ENCODE results near the gene CEP350. TPM values are rescaled to one million over a fixed set of nuclear protein-coding genes. Genes with fewer than 3 reads are reported as not detected.

The CEP350 gene
- total and polyA plus RNA-seq, 7 donors = 3.2 to 67.6 (median 45.2) TPM

- H3K36me3 ChIP-seq = peaks cover 0 to 68% (median 5%) of the 10 kb centered on the region in 4 donors
- no peaks in the 10 kb centered on the region for H3K27me3 ChIP-seq
- no peak for DNase-seq
- no peak overlapping the region for H3K4me3 ChIP-seq
- H3K4me1 ChIP-seq = peaks cover 0 to 14% (median 0%) of the 10 kb centered on the region in 4 donors
- H3K27ac ChIP-seq = no peak overlapping the region
- intact Hi-C loops (cut with DNase I) = loop anchor here (10.0 kb wide), 1 partner anchor 51 kb away; the partner anchor contains the start of gene QSOX1
- 97 to 99% methylated on average over 1 of the region's 1 CpG for WGBS, 2 donors
- TF ChIP-seq POLR2A (IDR thresholded peaks at IDR 0.05) (no peak), POLR2AphosphoS5 (IDR thresholded peaks at IDR 0.05) (no peak), EP300 (IDR thresholded peaks at IDR 0.05) (no peak)
- TF ChIP-seq, protein P1, sequence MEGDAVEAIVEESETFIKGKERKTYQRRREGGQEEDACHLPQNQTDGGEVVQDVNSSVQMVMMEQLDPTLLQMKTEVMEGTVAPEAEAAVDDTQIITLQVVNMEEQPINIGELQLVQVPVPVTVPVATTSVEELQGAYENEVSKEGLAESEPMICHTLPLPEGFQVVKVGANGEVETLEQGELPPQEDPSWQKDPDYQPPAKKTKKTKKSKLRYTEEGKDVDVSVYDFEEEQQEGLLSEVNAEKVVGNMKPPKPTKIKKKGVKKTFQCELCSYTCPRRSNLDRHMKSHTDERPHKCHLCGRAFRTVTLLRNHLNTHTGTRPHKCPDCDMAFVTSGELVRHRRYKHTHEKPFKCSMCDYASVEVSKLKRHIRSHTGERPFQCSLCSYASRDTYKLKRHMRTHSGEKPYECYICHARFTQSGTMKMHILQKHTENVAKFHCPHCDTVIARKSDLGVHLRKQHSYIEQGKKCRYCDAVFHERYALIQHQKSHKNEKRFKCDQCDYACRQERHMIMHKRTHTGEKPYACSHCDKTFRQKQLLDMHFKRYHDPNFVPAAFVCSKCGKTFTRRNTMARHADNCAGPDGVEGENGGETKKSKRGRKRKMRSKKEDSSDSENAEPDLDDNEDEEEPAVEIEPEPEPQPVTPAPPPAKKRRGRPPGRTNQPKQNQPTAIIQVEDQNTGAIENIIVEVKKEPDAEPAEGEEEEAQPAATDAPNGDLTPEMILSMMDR (IDR thresholded peaks at IDR 0.05) = no peak
- no peaks in the 10 kb centered on the region for H3K9me3 ChIP-seq
These were observed 149.2 kb downstream of the CEP350 start for GRCh38 chr1:180103819-180104218.

DNA sequence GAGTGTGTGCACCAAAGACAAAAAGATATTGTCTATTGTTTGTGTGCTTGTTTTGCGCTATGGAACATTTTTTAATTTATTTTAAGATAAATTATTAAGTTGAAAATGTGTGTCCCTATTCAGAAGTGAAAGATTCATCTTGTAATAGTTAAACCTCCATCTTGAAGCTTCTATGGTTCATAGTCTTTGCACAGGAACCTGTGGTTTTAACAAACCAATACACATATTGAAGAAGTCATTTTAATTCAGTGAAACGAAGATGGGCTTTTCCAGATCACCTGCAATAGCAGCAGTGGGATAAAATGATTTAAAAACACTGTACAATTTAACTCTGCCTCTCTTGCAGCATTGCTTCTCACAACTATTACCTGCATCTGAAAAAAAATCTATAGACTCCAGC lies 157.5 kb downstream of the CEP350 start:
- no peak overlapping the region for H3K4me3 ChIP-seq
- H3K4me1 ChIP-seq = peaks cover 0 to 46% (median 29%) of the 10 kb centered on the region in 4 donors
- WGBS, 2 donors = 85 to 91% methylated on average over 2 of the region's 2 CpGs
- peaks cover 0 to 40% (median 17%) of the 10 kb centered on the region in 4 donors for H3K36me3 ChIP-seq
- intact Hi-C loops (cut with DNase I) = loop anchor here (5.0 kb wide), 1 partner anchor 65 kb away; no protein-coding TSS in a partner anchor
- no peaks in the 10 kb centered on the region for H3K9me3 ChIP-seq
- no peaks in the 10 kb centered on the region for H3K27me3 ChIP-seq
- peak overlapping the region; percentile 19 to 64 (median 56) for H3K27ac ChIP-seq
- DNase-seq = no peak
- TF ChIP-seq POLR2A (IDR thresholded peaks at IDR 0.05) (no peak), EP300 (IDR thresholded peaks at IDR 0.05) (no peak), POLR2AphosphoS5 (IDR thresholded peaks at IDR 0.05) (no peak)
- TF ChIP-seq, protein P1 (IDR thresholded peaks at IDR 0.05) = no peak

DNA sequence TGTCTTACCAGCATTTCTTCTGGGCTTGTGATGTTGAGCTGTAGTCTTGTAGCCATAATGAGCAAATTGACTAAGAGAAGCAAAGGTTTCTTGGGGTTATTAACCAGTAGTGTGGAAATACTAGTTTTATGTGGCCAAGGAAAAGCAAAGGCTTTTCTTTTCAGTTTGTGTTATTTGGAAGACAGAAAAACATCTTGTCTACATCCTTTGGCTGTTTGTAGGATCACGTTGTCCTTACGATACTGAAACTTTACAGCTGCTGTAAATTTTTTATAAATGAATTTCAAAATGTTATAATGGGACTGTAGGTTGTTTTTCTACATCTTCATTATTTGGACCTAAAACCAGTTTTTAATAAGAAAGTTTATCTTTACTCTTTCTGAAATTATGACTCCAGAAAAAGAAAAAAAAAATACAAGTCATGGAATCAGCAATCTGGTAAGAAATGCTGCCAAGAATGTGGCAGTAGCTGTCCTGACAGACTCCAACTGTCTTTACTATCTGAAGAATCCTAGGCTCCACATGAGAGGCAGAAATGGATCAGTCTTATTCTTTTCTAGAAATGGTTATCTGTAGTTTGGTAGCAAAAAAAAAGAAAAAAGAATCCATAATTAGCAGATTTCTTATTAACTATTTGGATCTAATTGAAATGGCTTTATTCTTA lies 158.5 kb downstream of the CEP350 start:
- Histone ChIP-seq H3K27me3 (no peaks in the 10 kb centered on the region), H3K36me3 (peaks cover 0 to 36% (median 17%) of the 10 kb centered on the region in 4 donors), H3K4me3 (no peak overlapping the region), H3K4me1 (peaks cover 0 to 41% (median 32%) of the 10 kb centered on the region in 4 donors), H3K27ac (peak overlapping the region; percentile 56 to 64 (median 59)), H3K9me3 (no peaks in the 10 kb centered on the region)
- no peak for DNase-seq
- intact Hi-C loops (cut with DNase I) = loop anchor here (5.0 kb wide), 1 partner anchor 64 kb away; no protein-coding TSS in a partner anchor
- no peak for TF ChIP-seq EP300 (IDR thresholded peaks at IDR 0.05)
- peak in 2 of 4 donors; percentile 63 to 64 for TF ChIP-seq POLR2AphosphoS5 (IDR thresholded peaks at IDR 0.05)
- WGBS, 2 donors = 67 to 81% methylated on average over 2 of the region's 2 CpGs

DNA sequence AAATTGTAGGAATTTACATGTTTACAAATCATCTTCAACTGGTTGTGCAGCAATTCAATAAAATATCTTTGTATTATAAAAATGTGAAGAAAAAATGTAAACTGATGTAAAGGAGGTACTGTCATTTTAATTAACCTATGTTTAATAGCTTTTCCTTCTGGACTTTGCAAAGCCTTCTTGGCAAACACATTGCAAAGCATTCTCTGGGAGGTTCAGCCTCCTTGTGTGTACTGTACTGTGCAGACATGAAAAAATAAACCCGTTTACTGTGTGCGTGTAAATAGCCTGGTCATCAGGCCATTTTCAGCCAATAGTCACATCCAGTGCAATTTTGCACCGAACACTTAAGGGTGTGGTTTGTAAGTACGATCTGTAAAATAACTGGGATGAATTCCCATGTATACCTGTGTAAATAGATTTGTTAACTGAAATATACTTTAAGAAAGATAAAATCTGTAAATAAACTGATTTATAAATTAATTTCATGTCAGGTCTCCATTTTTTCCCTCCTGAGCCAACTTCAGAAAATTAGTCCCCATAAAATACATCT lies 159.9 kb downstream of the CEP350 start:
- Histone ChIP-seq H3K9me3 (no peaks in the 10 kb centered on the region), H3K4me1 (peaks cover 0 to 36% (median 31%) of the 10 kb centered on the region in 4 donors), H3K4me3 (no peak overlapping the region), H3K27ac (peak overlapping the region in 1 of 4 donors; percentile 64), H3K27me3 (no peaks in the 10 kb centered on the region), H3K36me3 (peaks cover 0 to 27% (median 17%) of the 10 kb centered on the region in 4 donors)
- no peak for DNase-seq
- intact Hi-C loops (cut with DNase I) = loop anchor here (5.0 kb wide), 1 partner anchor 63 kb away; no protein-coding TSS in a partner anchor
- no peak for TF ChIP-seq POLR2AphosphoS5 (IDR thresholded peaks at IDR 0.05)
- TF ChIP-seq EP300 (IDR thresholded peaks at IDR 0.05) = no peak
- no peak for TF ChIP-seq POLR2A (IDR thresholded peaks at IDR 0.05)
- TF ChIP-seq, protein P1 (IDR thresholded peaks at IDR 0.05) = no peak
- 52 to 81% methylated on average over 4 of the region's 4 CpGs for WGBS, 2 donors
